Endothelial cell of umbilical vein (primary cell): ENCODE data around the gene MYO9B.

Experiments
- CTCF ChIP-seq, 2 donors: IDR thresholded peaks; 1 replicate in 1 of 2; 2 replicates in 1 of 2; pipeline ENCODE4 v1.5.1; 2011; ENCODE audit warnings: low read length in 2 of 2, mild to moderate bottlenecking in 2 of 2, moderate library complexity in 2 of 2, control low read depth in 1 of 2, inconsistent platforms in 1 of 2, low read depth in 1 of 2; ENCODE audit not compliant: insufficient read depth in 1 of 2; ENCODE audit errors: extremely low read depth in 1 of 2
- EZH2 ChIP-seq: IDR thresholded peaks from 2 replicates; pipeline ENCODE4 v1.6.1; 2012; ENCODE audit warnings: borderline replicate concordance, low read depth, mild to moderate bottlenecking, moderate library complexity, low read length, inconsistent platforms; ENCODE audit not compliant: severe bottlenecking
- FOS ChIP-seq: IDR thresholded peaks from 2 replicates; pipeline ENCODE4 v1.6.1; 2011; ENCODE audit warnings: mild to moderate bottlenecking, low read length, moderate library complexity, borderline replicate concordance; ENCODE audit not compliant: insufficient read depth
- JUN ChIP-seq: IDR thresholded peaks from 2 replicates; pipeline ENCODE4 v1.6.1; 2011; ENCODE audit warnings: borderline replicate concordance, low read depth; ENCODE audit not compliant: insufficient read length, insufficient read depth
- MYC ChIP-seq: IDR thresholded peaks from one replicate; pipeline ENCODE4 v1.6.1; 2011; ENCODE audit warnings: mild to moderate bottlenecking, low read depth, low read length
- POLR2A ChIP-seq: IDR thresholded peaks from 2 replicates; pipeline ENCODE4 v1.6.1; 2012; ENCODE audit warnings: low read depth, mild to moderate bottlenecking, control low read depth, low read length
- POLR2AphosphoS5 ChIP-seq: IDR thresholded peaks from 2 replicates; pipeline ENCODE4 v1.6.1; 2012; ENCODE audit warnings: low read depth, mild to moderate bottlenecking, control low read depth, low read length, moderate library complexity; ENCODE audit not compliant: insufficient read depth
- TF ChIP-seq, protein P1 (sequence below): IDR thresholded peaks from 2 replicates; pipeline ENCODE4 v1.6.1; 2011; ENCODE audit not compliant: insufficient read depth, insufficient read length

GRCh38 chr19:17079710-17080439 is 4.3 kb downstream of the MYO9B start:
- TF ChIP-seq POLR2A = no peak
- TF ChIP-seq CTCF (IDR thresholded peaks at IDR 0.05; ENCODE audit: extremely low read depth in 1 of 2, insufficient read depth in 1 of 2, low read depth in 1 of 2, low read length in 2 of 2) = peak; percentile 28 to 45
- peak; percentile 58 for TF ChIP-seq POLR2AphosphoS5
- TF ChIP-seq, protein P1, sequence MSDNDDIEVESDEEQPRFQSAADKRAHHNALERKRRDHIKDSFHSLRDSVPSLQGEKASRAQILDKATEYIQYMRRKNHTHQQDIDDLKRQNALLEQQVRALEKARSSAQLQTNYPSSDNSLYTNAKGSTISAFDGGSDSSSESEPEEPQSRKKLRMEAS = no peak
- TF ChIP-seq EZH2 = no peak
- no peak for TF ChIP-seq MYC
- peak; percentile 56 for TF ChIP-seq JUN
- TF ChIP-seq FOS = peak; percentile 96
